GM18873 (cell line): Measurements from ENCODE around the gene MYO16.
"Not testable (repeated sequence)": the region's sequence is repeated elsewhere in the genome, so short reads cannot be mapped to it uniquely, and the experiment has no call there.

Experiments
- ATAC-seq: cut with Tn5 transposase; IDR thresholded peaks from one replicate; pipeline ENCODE4 v1.9.1; 2021; ENCODE audit warnings: mild to moderate bottlenecking, moderate library complexity, moderate number of reproducible peaks; ENCODE audit not compliant: unreplicated experiment, low FRiP score

MYO16 gene

GRCh38 chr13:108961542-108962125 lies 332.2 kb downstream of the MYO16 start:
- no peak for ATAC-seq

GRCh38 chr13:108962654-108963053 lies 333.2 kb downstream of the MYO16 start:
- no peak for ATAC-seq

GRCh38 chr13:108963276-108963810 lies 333.9 kb downstream of the MYO16 start:
- ATAC-seq, result no peak

DNA sequence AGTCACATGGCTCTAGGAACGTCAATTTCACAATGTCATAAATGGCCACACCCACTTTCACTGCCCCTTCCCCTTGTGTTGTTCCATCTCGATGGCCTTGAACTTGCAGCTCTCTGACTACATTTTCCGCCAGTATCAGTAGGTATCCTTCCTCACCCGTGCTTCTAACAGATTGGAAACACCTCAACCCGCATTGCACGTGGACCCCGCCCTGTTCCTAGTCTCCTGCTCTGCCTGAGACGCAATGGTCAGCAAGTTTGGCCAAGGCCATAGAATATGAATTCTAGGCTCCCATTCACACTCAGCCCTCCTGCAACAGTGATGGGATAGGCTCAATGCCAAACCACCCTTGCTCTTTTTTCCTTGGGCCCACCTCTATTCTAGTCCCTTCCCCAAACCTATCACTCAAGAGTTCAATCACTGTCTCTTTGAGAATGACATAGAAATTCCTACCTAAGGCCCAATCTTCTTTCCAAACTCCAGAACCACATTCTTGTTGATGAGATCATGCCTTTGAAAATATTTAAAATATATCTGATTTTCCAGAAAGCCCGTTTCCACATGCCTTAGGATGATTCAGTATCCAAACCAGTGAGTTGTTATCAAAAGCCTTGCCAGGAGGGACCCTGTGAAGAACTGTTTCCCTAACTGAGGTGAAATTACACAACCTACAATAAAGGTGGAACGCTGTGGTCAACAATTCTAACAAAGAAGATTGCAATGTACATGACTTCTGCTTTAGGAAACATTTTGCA lies 334.6 kb downstream of the MYO16 start:
- ATAC-seq, result no peak

DNA sequence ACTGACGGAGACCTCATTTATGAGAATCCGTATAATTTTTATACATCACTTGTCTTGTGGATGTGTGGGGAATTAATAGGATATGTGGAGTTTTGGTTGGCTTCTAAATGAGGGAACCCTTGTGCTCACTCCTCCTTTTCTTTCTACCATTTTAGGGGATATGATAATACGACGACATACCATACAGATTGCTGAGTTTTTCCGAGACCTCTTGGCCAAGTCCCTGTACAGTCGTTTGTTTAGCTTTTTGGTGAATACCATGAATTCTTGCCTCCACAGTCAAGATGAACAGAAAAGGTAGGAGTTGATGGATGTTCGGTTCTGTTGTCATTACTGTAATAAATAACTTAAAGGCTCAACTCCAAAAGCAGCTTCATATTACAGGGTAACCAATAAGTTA lies 335.2 kb downstream of the MYO16 start:
- ATAC-seq, result no peak

- no peak for ATAC-seq
These were observed 338.0 kb downstream of the MYO16 start for GRCh38 chr13:108967371-108967770.

- ATAC-seq, result no peak
These were observed 339.2 kb downstream of the MYO16 start for GRCh38 chr13:108968566-108968965.

- ATAC-seq, result no peak
These were observed 345.3 kb downstream of the MYO16 start for GRCh38 chr13:108974686-108975085.

GRCh38 chr13:108980237-108980636 lies 350.8 kb downstream of the MYO16 start:
- ATAC-seq, result no peak

DNA sequence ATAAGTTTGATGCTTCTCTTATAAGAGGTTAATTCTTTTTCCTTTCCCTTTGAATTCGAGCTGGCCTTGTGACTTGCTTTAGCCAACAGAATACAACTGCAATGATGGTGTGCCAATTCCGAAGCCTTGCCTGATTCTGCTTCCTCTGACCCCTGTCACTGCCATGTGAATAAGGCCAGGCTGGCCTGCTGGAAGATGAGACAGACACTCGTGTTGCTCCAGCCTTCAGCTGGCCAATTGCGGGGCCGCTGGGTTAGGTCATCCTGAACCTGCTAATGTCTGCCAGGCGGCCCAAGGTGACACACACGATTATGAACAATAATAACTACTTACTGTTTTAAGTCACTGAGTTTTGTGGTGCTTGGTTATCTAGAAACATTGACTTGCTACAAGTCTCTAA lies 352.0 kb downstream of the MYO16 start:
- ATAC-seq, result no peak

- ATAC-seq, result no peak
These were observed 353.9 kb downstream of the MYO16 start for GRCh38 chr13:108983273-108983672.

GRCh38 chr13:108984251-108984920 lies 355.0 kb downstream of the MYO16 start:
- ATAC-seq, result no peak

- ATAC-seq, result no peak
These were observed 355.8 kb downstream of the MYO16 start for GRCh38 chr13:108985166-108985565.

GRCh38 chr13:108987517-108987916 lies 358.1 kb downstream of the MYO16 start:
- ATAC-seq, result no peak

- no peak for ATAC-seq
These were observed 358.5 kb downstream of the MYO16 start for GRCh38 chr13:108987944-108988343.

- ATAC-seq, result not testable (repeated sequence)
These were observed 362.0 kb downstream of the MYO16 start for GRCh38 chr13:108991416-108991815.

DNA sequence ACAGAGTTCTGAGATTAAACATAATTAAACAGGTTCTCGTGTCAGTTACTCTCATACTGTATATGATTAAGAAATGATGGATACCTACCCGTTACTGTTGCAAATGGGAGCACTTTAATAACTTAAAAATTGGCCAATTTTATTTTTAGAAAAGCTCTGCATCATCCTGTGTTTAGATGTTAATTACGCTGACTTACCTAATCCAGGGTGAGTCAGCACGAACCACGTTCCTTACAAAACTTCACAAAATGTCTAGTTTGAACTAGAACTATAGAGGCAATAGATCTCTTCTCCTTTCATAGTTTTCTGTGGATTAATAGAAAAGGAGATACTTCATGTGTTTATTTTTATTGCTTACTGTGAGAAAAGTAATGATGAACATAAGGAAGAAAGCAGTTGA lies 363.9 kb downstream of the MYO16 start:
- no peak for ATAC-seq

DNA sequence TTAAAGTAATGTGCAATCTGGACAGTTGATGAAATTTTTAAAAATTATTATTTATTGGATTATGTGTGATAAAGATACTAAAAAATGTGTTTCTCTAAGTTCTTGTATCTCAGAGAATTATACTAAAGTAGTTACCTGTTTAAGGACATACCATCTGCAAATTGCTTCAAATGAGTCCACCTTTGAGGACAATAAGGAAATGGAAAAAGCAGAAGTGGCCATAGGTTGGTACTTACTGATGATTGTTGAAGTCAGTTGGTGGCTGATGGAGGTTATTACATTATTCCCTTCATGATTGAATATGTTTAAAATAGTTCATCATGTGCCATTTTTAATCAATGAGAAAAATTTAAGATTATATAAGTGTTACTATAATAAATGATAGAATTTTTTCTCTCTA lies 367.0 kb downstream of the MYO16 start:
- no peak for ATAC-seq

DNA sequence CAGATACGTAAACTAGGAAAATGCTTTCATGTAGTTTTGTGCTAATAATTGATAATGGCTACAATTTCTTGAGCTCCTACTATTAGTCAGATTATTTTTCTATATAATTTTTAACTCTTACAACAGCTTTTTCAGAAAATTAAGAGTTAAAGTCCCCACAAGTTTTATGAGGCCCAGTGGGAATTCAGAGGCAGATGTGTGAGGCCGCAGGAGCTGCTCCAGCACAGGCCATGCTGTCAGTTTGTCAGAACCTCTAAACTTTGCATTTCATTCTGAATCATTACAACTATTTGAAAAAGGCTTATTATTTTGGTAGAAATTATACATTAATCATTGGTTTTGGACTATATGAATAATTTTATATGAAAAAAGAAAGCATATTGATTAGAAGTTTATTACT lies 370.8 kb downstream of the MYO16 start:
- no peak for ATAC-seq

- no peak for ATAC-seq
These were observed 373.5 kb downstream of the MYO16 start for GRCh38 chr13:109002934-109003333.

DNA sequence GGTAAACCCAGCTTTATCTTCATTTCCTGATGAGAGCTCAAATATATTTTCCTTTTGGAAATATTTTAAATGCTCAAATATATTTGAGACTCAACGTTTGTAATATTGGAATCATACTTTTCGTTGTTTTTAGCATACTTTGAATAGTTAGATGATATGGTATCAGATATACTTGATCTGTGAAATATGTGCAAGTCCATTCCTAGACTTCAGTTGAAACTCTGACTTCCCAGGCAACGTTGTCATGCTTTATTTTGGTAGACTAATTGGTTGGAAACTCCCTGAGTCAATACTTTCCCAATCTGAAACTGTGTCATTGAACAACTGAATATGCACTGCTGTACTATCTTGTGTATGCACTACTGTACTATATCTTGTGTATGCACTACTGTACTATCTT lies 378.5 kb downstream of the MYO16 start:
- ATAC-seq, result no peak
